ENCODE data around the gene FZD7.

- TF ChIP-seq ZNF133 (CRISPR knock-in tag; IDR thresholded peaks at IDR 0.05) (no peak), ILK (tag; IDR thresholded peaks at IDR 0.05; ENCODE audit: borderline replicate concordance, low read depth) (no peak), NCOA2 (IDR thresholded peaks at IDR 0.05; ENCODE audit: partially characterized antibody in 2 of 2) (no peak), POLR3A (IDR thresholded peaks at IDR 0.05; ENCODE audit: borderline replicate concordance, extremely low read depth, insufficient read depth, insufficient read length) (no peak), U2AF1 (optimal IDR thresholded peaks at IDR 0.05; ENCODE audit: low read depth, low read length) (no peak), TCF7 (IDR thresholded peaks at IDR 0.05; ENCODE audit: borderline replicate concordance) (no peak), RCOR1 (IDR thresholded peaks at IDR 0.05; ENCODE audit: borderline replicate concordance in 1 of 2, low read depth in 2 of 2, low read length in 2 of 2) (no peak), XRCC5 (IDR thresholded peaks at IDR 0.05; ENCODE audit: low read depth, low read length) (no peak)
- TF ChIP-seq, protein P1, sequence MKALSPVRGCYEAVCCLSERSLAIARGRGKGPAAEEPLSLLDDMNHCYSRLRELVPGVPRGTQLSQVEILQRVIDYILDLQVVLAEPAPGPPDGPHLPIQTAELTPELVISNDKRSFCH (CRISPR knock-in tag; IDR thresholded peaks at IDR 0.05) = no peak
- TF ChIP-seq, protein P1 (tag; IDR thresholded peaks at IDR 0.05) = no peak
Observed at GRCh38 chr2:202023198-202023903, 10.3 kb upstream of the FZD7 start.

All from K562 (cell line).